Neural progenitor cell (in vitro differentiated cells): ENCODE measurements around the gene ASRGL1.

Experiments used
- CTCF ChIP-seq: fragments of 200-600 bp; sonication (generic); IDR thresholded peaks from 2 replicates; pipeline ENCODE4 v1.5.1; 2017; ENCODE audit warnings: antibody characterized with exemption, mild to moderate bottlenecking
- EZH2 ChIP-seq: fragments of 200-600 bp; sonication (generic); IDR thresholded peaks from 2 replicates; pipeline ENCODE4 v1.6.1; 2017; ENCODE audit warnings: antibody characterized with exemption, mild to moderate bottlenecking, moderate library complexity
- EZH2phosphoT487 ChIP-seq: fragments of 200-600 bp; sonication (generic); IDR thresholded peaks from 2 replicates; pipeline ENCODE4 v1.6.1; 2017; ENCODE audit warnings: antibody characterized with exemption

GRCh38 chr11:62352355-62353336 lies 15.4 kb downstream of the ASRGL1 start:
- TF ChIP-seq CTCF (no peak), EZH2phosphoT487 (no peak), EZH2 (no peak)
